ENCODE measurements around the gene DNAH1. TPM values are rescaled to one million over a fixed set of nuclear protein-coding genes. Genes with fewer than 3 reads are reported as not detected.

DNAH1 gene
- total and polyA plus RNA-seq, 10 donors: 4.9 to 35.8 (median 24.6) TPM

GRCh38 chr3:52349611-52350395, 33.7 kb downstream of the DNAH1 start:
- TF ChIP-seq, protein P1, sequence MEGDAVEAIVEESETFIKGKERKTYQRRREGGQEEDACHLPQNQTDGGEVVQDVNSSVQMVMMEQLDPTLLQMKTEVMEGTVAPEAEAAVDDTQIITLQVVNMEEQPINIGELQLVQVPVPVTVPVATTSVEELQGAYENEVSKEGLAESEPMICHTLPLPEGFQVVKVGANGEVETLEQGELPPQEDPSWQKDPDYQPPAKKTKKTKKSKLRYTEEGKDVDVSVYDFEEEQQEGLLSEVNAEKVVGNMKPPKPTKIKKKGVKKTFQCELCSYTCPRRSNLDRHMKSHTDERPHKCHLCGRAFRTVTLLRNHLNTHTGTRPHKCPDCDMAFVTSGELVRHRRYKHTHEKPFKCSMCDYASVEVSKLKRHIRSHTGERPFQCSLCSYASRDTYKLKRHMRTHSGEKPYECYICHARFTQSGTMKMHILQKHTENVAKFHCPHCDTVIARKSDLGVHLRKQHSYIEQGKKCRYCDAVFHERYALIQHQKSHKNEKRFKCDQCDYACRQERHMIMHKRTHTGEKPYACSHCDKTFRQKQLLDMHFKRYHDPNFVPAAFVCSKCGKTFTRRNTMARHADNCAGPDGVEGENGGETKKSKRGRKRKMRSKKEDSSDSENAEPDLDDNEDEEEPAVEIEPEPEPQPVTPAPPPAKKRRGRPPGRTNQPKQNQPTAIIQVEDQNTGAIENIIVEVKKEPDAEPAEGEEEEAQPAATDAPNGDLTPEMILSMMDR (IDR thresholded peaks at IDR 0.05 in 8 of 11, conservative IDR thresholded peaks at IDR 0.05 in 3 of 11): no peak
- peak in 1 of 3 donors; percentile 25 for TF ChIP-seq POLR2AphosphoS5 (IDR thresholded peaks at IDR 0.05)
- intact Hi-C loops (cut with DNase I; ENCODE audit: low total_unique reads): no loop called here
- H3K27ac ChIP-seq: no peak overlapping the region
- no peaks in the 10 kb centered on the region for H3K4me1 ChIP-seq
- 88 to 97% (median 93%) methylated on average over 19 of the region's 19 CpGs for WGBS, 5 donors
- H3K9me3 ChIP-seq: no peaks in the 10 kb centered on the region
- DNase-seq: peak; percentile 40
- peaks cover 0 to 100% (median 71%) of the 10 kb centered on the region in 6 donors for H3K36me3 ChIP-seq
- no peaks in the 10 kb centered on the region for H3K27me3 ChIP-seq (replicated peaks in 1 of 7)
- no peak overlapping the region for H3K4me3 ChIP-seq

GRCh38 chr3:52350416-52350815, 34.3 kb downstream of the DNAH1 start:
- H3K27me3 ChIP-seq (replicated peaks in 1 of 7): no peaks in the 10 kb centered on the region
- no peaks in the 10 kb centered on the region for H3K9me3 ChIP-seq
- DNase-seq: peak; percentile 34
- TF ChIP-seq, protein P1 (IDR thresholded peaks at IDR 0.05 in 8 of 11, conservative IDR thresholded peaks at IDR 0.05 in 3 of 11): no peak
- no peak for TF ChIP-seq POLR2A (IDR thresholded peaks at IDR 0.05)
- TF ChIP-seq POLR2AphosphoS5 (IDR thresholded peaks at IDR 0.05): no peak
- intact Hi-C loops (cut with DNase I; ENCODE audit: low total_unique reads): no loop called here
- no peaks in the 10 kb centered on the region for H3K4me1 ChIP-seq
- no peak overlapping the region for H3K4me3 ChIP-seq
- H3K36me3 ChIP-seq: peaks cover 0 to 100% (median 72%) of the 10 kb centered on the region in 6 donors
- WGBS, 5 donors: 78 to 97% (median 82%) methylated on average over 7 of the region's 7 CpGs
- no peak overlapping the region for H3K27ac ChIP-seq

GRCh38 chr3:52350981-52351761, 35.1 kb downstream of the DNAH1 start:
- H3K4me3 ChIP-seq: no peak overlapping the region
- DNase-seq: peak; percentile 41
- TF ChIP-seq POLR2AphosphoS5 (IDR thresholded peaks at IDR 0.05) (no peak), POLR2A (IDR thresholded peaks at IDR 0.05) (no peak)
- TF ChIP-seq, protein P1 (IDR thresholded peaks at IDR 0.05 in 8 of 11, conservative IDR thresholded peaks at IDR 0.05 in 3 of 11): no peak
- H3K4me1 ChIP-seq: no peaks in the 10 kb centered on the region
- WGBS, 5 donors: 88 to 93% (median 90%) methylated on average over 9 to 11 of the region's 11 CpGs
- intact Hi-C loops (cut with DNase I; ENCODE audit: low total_unique reads): no loop called here
- H3K36me3 ChIP-seq: peaks cover 0 to 100% (median 72%) of the 10 kb centered on the region in 6 donors
- H3K9me3 ChIP-seq: no peaks in the 10 kb centered on the region
- no peak overlapping the region for H3K27ac ChIP-seq
- H3K27me3 ChIP-seq (replicated peaks in 1 of 7): no peaks in the 10 kb centered on the region
